Gastroesophageal sphincter (tissue), 3 donors: ENCODE data around the gene TAF9B.
A peak's percentile ranks its signal among the peaks of the same experiment; 100 is the strongest.

Experiments used
- POLR2A ChIP-seq, 2 donors: fragments of 450-650 bp; IDR thresholded peaks; one replicate each; pipeline ENCODE4 v1.6.1; 2017; ENCODE audit warnings: antibody characterized with exemption in 2 of 2, mild to moderate bottlenecking in 2 of 2, moderate library complexity in 1 of 2
- POLR2AphosphoS5 ChIP-seq: sonication (generic); formaldehyde crosslinking; IDR thresholded peaks from one replicate; pipeline ENCODE4 v1.6.1; 2017; ENCODE audit warnings: antibody characterized with exemption
- TF ChIP-seq, protein P1 (sequence below), 4 experiments: fragments of 200-600 bp in 2 of 4; fragments of 450-650 bp in 2 of 4; sonication (generic) in 1 of 4; IDR thresholded peaks; one replicate each; pipeline ENCODE4 v1.5.1; 2017 to 2019; ENCODE audit warnings: antibody characterized with exemption in 4 of 4, mild to moderate bottlenecking in 2 of 4, moderate library complexity in 2 of 4

DNA sequence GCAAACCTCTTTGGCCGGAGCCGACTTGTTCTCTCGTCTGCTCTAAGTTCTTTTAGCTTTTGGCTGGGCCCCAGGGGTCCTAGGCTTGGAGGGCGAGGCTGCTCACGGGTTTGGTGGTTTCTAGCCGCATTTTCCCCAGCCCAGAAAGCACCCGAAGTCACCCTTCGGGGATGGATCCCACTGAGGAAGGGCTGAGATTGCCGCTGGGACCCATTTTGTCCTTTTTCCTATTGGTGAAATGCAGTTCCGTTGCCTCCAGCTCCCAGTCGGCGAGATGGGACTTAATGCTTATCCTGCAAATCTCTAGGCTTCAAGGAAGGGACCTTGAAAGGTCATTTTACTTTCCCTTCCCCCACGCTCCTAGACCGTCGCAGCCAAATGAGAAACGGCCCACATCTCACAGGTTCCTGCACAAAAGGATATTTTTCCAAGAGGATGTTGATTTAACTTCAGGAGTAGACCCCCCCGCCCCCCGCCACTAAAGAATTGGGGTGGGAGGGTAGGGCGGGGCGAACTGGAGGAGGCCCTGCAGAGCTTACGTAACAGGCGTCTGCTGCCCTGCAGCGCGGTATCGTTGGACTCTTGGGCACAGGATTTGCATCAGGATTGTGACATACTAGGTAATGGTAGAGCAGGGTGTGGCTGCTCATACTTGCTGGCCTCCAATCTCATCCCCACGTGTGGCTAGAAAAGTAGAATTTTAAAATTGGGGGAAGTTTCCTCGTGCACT lies 34.8 kb downstream of the TAF9B start:
- TF ChIP-seq, protein P1, sequence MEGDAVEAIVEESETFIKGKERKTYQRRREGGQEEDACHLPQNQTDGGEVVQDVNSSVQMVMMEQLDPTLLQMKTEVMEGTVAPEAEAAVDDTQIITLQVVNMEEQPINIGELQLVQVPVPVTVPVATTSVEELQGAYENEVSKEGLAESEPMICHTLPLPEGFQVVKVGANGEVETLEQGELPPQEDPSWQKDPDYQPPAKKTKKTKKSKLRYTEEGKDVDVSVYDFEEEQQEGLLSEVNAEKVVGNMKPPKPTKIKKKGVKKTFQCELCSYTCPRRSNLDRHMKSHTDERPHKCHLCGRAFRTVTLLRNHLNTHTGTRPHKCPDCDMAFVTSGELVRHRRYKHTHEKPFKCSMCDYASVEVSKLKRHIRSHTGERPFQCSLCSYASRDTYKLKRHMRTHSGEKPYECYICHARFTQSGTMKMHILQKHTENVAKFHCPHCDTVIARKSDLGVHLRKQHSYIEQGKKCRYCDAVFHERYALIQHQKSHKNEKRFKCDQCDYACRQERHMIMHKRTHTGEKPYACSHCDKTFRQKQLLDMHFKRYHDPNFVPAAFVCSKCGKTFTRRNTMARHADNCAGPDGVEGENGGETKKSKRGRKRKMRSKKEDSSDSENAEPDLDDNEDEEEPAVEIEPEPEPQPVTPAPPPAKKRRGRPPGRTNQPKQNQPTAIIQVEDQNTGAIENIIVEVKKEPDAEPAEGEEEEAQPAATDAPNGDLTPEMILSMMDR (IDR thresholded peaks at IDR 0.05) = no peak
- TF ChIP-seq POLR2AphosphoS5 (peak; percentile 54), POLR2A (IDR thresholded peaks at IDR 0.05) (no peak)
